GM23248 (cell line): ENCODE measurements around the gene TPMT. TPM values are rescaled to one million over a fixed set of nuclear protein-coding genes. Genes with fewer than 3 reads are reported as not detected.

Source experiments
- DNase-seq: peaks from one replicate; pipeline ENCODE4 v3.0.0-alpha.2; 2015
- H2AFZ ChIP-seq: fragments of 200-600 bp; sonication (generic); 2 replicates; pipeline ENCODE4 v1.6.1; 2016; ENCODE audit warnings: antibody characterized with exemption
- H3F3A ChIP-seq: fragments of 200-600 bp; sonication (generic); 2 replicates; pipeline ENCODE4 v1.6.1; 2016; ENCODE audit warnings: mild to moderate bottlenecking, antibody characterized with exemption, mixed run types; ENCODE audit not compliant: insufficient read depth
- H3K27ac ChIP-seq: fragments of 200-600 bp; sonication (generic); 2 replicates; pipeline ENCODE4 v1.5.1; 2016; ENCODE audit warnings: mild to moderate bottlenecking
- H3K27me3 ChIP-seq: fragments of 200-600 bp; sonication (generic); replicated peaks from 2 replicates; pipeline ENCODE4 v1.6.1; 2016; ENCODE audit warnings: mild to moderate bottlenecking; ENCODE audit not compliant: insufficient read depth
- H3K36me3 ChIP-seq: fragments of 200-600 bp; sonication (generic); 2 replicates; pipeline ENCODE4 v1.6.1; 2016; ENCODE audit warnings: low read depth, mild to moderate bottlenecking
- H3K4me1 ChIP-seq: fragments of 200-600 bp; sonication (generic); 2 replicates; pipeline ENCODE4 v1.6.1; 2016; ENCODE audit warnings: mild to moderate bottlenecking; ENCODE audit not compliant: insufficient read depth
- H3K4me2 ChIP-seq: fragments of 200-600 bp; sonication (generic); one replicate; pipeline ENCODE4 v1.6.1; 2016; ENCODE audit warnings: mild to moderate bottlenecking; ENCODE audit not compliant: unreplicated experiment
- H3K4me3 ChIP-seq: fragments of 200-600 bp; sonication (generic); 2 replicates; pipeline ENCODE4 v1.5.1; 2016; ENCODE audit warnings: mild to moderate bottlenecking
- H3K79me2 ChIP-seq: fragments of 200-600 bp; sonication (generic); 2 replicates; pipeline ENCODE4 v1.6.1; 2016; ENCODE audit warnings: mild to moderate bottlenecking; ENCODE audit not compliant: insufficient read depth
- H3K9ac ChIP-seq: fragments of 200-600 bp; sonication (generic); 2 replicates; pipeline ENCODE4 v1.6.1; 2016; ENCODE audit warnings: mild to moderate bottlenecking
- H3K9me2 ChIP-seq: fragments of 200-600 bp; sonication (generic); 2 replicates; pipeline ENCODE4 v1.6.1; 2016; ENCODE audit warnings: mixed run types, mild to moderate bottlenecking, moderate library complexity; ENCODE audit not compliant: insufficient read depth
- H3K9me3 ChIP-seq: fragments of 200-600 bp; sonication (generic); one replicate; pipeline ENCODE4 v1.6.1; 2017; ENCODE audit warnings: low read depth
- H4K20me1 ChIP-seq: fragments of 200-600 bp; sonication (generic); 2 replicates; pipeline ENCODE4 v1.6.0; 2016; ENCODE audit not compliant: insufficient read depth
- EZH2 ChIP-seq: fragments of 200-600 bp; sonication (generic); IDR thresholded peaks from 2 replicates; pipeline ENCODE4 v1.6.1; 2018; ENCODE audit warnings: antibody characterized with exemption, mild to moderate bottlenecking; ENCODE audit not compliant: insufficient read depth, poor library complexity, severe bottlenecking
- EZH2phosphoT487 ChIP-seq: fragments of 200-600 bp; sonication (generic); IDR thresholded peaks from 2 replicates; pipeline ENCODE4 v1.6.1; 2018; ENCODE audit warnings: antibody characterized with exemption, moderate library complexity, mild to moderate bottlenecking, low read depth; ENCODE audit not compliant: insufficient read depth
- WGBS, 2 experiments: methylation state at CpG; one replicate each; pipeline ENCODE4 v1.1.6; 2015 to 2017; ENCODE audit warnings: low lambda C conversion rate in 2 of 2, low coverage in 1 of 2; ENCODE audit errors: missing lambda C conversion rate in 2 of 2; 5-methylcytosine and 5-hydroxymethylcytosine counted together
- in situ Hi-C: fragments of 300-500 bp; cut with MboI; formaldehyde crosslinking; loops from 2 replicates; pipeline ENCODE4 v1.15.0; 2020
- polyA plus RNA-seq: library from polyadenylated mRNA; unstranded; fragments of >200 nt; fragmentation: Nextera tagmentation; extraction: Ambion mirVana; gene quantifications from 2 replicates; pipeline ENCODE4 v1.2.1, GENCODE V29; 2016
- total RNA-seq: library from RNA; depleted of rRNA; stranded (reverse); fragments of >200 nt; shearing (Covaris generic); gene quantifications from 2 replicates; pipeline ENCODE4 v1.2.3, GENCODE V29; 2014

The TPMT gene
- total and polyA plus RNA-seq, 2 experiments from 2014 or later, result 22.6 TPM

GRCh38 chr6:18121580-18122127, 33.2 kb downstream of the TPMT start:
- Histone ChIP-seq H3K79me2 (no peaks in the 10 kb centered on the region), H4K20me1 (no peaks in the 10 kb centered on the region), H3K4me2 (peak overlapping the region; percentile 73), H3K4me3 (peak overlapping the region; percentile 63; the same call in 1 of the 2 replicates), H3K36me3 (no peaks in the 10 kb centered on the region), H3F3A (no peaks in the 10 kb centered on the region), H3K27me3 (no peaks in the 10 kb centered on the region), H2AFZ (peak overlapping the region; percentile 99), H3K4me1 (peaks cover 11% of the 10 kb centered on the region), H3K9ac (peak overlapping the region; percentile 73; the same call in 1 of the 2 replicates), H3K9me3 (no peaks in the 10 kb centered on the region), H3K9me2 (no peaks in the 10 kb centered on the region), H3K27ac (no peak overlapping the region)
- in situ Hi-C loops, result loop anchor here (10.0 kb wide), 2 partner anchors 127 to 277 kb away; no protein-coding TSS in a partner anchor
- 84 to 89% methylated on average over 19 of the region's 19 CpGs for WGBS, 2 experiments
- no peak for DNase-seq
- TF ChIP-seq EZH2 (no peak), EZH2phosphoT487 (no peak)

- Histone ChIP-seq H3K36me3 (no peaks in the 10 kb centered on the region), H3K9ac (no peak overlapping the region), H3K4me1 (peaks cover 6% of the 10 kb centered on the region), H3K27me3 (no peaks in the 10 kb centered on the region), H4K20me1 (no peaks in the 10 kb centered on the region), H2AFZ (no peak overlapping the region), H3K9me3 (no peaks in the 10 kb centered on the region), H3K27ac (no peak overlapping the region), H3K79me2 (no peaks in the 10 kb centered on the region), H3K4me2 (no peak overlapping the region), H3K4me3 (no peak overlapping the region), H3F3A (no peaks in the 10 kb centered on the region), H3K9me2 (no peaks in the 10 kb centered on the region)
- in situ Hi-C loops, result no loop called here
- no peak for TF ChIP-seq EZH2
- no peak for TF ChIP-seq EZH2phosphoT487
- DNase-seq, result no peak
- 71 to 72% methylated on average over 5 of the region's 5 CpGs for WGBS, 2 experiments
Measured at GRCh38 chr6:18119236-18119635, 35.6 kb downstream of the TPMT start.

GRCh38 chr6:18118330-18118729, 36.5 kb downstream of the TPMT start:
- Histone ChIP-seq H3K36me3 (no peaks in the 10 kb centered on the region), H3K9me3 (no peaks in the 10 kb centered on the region), H2AFZ (no peak overlapping the region), H3K27ac (no peak overlapping the region), H3K4me3 (no peak overlapping the region), H3K27me3 (no peaks in the 10 kb centered on the region), H3K9me2 (no peaks in the 10 kb centered on the region), H3K79me2 (no peaks in the 10 kb centered on the region), H3K4me1 (peaks cover 6% of the 10 kb centered on the region), H4K20me1 (no peaks in the 10 kb centered on the region), H3F3A (no peaks in the 10 kb centered on the region), H3K9ac (no peak overlapping the region), H3K4me2 (no peak overlapping the region)
- DNase-seq, result peak; percentile 40
- TF ChIP-seq EZH2phosphoT487 (no peak), EZH2 (no peak)
- in situ Hi-C loops, result no loop called here
- WGBS, 2 experiments, result 24 to 28% methylated on average over 3 of the region's 3 CpGs

GRCh38 chr6:18117136-18117535, 37.7 kb downstream of the TPMT start:
- no peak overlapping the region for H3K4me3 ChIP-seq
- H3K9me3 ChIP-seq, result no peaks in the 10 kb centered on the region
- no peaks in the 10 kb centered on the region for H3F3A ChIP-seq
- no peak overlapping the region for H3K9ac ChIP-seq
- H2AFZ ChIP-seq, result no peak overlapping the region
- in situ Hi-C loops, result no loop called here
- no peaks in the 10 kb centered on the region for H3K36me3 ChIP-seq
- H3K27ac ChIP-seq, result no peak overlapping the region
- 91 to 92% methylated on average over 5 of the region's 5 CpGs for WGBS, 2 experiments
- no peaks in the 10 kb centered on the region for H3K79me2 ChIP-seq
- no peak overlapping the region for H3K4me2 ChIP-seq
- no peak for DNase-seq
- no peaks in the 10 kb centered on the region for H3K27me3 ChIP-seq
- TF ChIP-seq EZH2 (no peak), EZH2phosphoT487 (no peak)
- no peaks in the 10 kb centered on the region for H3K9me2 ChIP-seq
- no peaks in the 10 kb centered on the region for H4K20me1 ChIP-seq
- no peaks in the 10 kb centered on the region for H3K4me1 ChIP-seq
